Dermis blood vessel endothelial cell (primary cell): ENCODE data around the gene ATL3. TPM values are rescaled to one million over a fixed set of nuclear protein-coding genes. Genes with fewer than 3 reads are reported as not detected.
"Not testable (repeated sequence)": the region's sequence is repeated elsewhere in the genome, so short reads cannot be mapped to it uniquely, and the experiment has no call there.

Experiments
- DNase-seq: peaks from one replicate; pipeline ENCODE4 v3.0.0; 2010
- total RNA-seq: library from RNA; depleted of rRNA; stranded (reverse); fragments of >200 nt; gene quantifications from 2 replicates; pipeline ENCODE4 v1.2.3, GENCODE V29; 2014

Gene ATL3
- total RNA-seq, 1 donor from 2014 or later, result 106 TPM

- peak; percentile 99 for DNase-seq
Observed at GRCh38 chr11:63681321-63682065, 10.3 kb upstream of the ATL3 start, which contains the start of gene RTN3. TSS of gene RTN3 (plus strand) at chr11:63681500. CDS start at chr11:63681637, 137 bp downstream.

- DNase-seq, result no peak
Observed at GRCh38 chr11:63680834-63681320, 9.7 kb upstream of the ATL3 start.

DNA sequence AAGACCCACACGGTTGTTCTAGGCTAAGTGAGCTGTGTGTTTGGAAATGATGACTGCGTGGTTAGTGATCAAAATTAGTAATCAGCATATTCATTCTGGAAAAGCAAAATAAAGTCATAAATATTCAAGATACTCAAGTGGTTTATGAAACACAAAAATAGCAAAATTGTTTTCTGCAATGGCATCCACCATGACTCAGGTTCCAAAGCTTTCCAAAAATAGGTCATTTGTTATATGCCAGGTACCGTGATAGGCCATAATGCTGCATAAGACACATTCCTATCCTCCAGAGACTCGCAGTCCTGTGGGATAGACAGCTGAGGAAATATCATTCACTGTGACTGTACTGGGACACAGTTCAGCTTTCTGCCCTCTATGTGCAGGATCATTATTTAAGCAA, 2.4 kb upstream of the ATL3 start:
- DNase-seq, result no peak

GRCh38 chr11:63672936-63673539, 1.9 kb upstream of the ATL3 start:
- DNase-seq, result no peak

GRCh38 chr11:63672156-63672463, 934 bp upstream of the ATL3 start:
- DNase-seq, result no peak

DNA sequence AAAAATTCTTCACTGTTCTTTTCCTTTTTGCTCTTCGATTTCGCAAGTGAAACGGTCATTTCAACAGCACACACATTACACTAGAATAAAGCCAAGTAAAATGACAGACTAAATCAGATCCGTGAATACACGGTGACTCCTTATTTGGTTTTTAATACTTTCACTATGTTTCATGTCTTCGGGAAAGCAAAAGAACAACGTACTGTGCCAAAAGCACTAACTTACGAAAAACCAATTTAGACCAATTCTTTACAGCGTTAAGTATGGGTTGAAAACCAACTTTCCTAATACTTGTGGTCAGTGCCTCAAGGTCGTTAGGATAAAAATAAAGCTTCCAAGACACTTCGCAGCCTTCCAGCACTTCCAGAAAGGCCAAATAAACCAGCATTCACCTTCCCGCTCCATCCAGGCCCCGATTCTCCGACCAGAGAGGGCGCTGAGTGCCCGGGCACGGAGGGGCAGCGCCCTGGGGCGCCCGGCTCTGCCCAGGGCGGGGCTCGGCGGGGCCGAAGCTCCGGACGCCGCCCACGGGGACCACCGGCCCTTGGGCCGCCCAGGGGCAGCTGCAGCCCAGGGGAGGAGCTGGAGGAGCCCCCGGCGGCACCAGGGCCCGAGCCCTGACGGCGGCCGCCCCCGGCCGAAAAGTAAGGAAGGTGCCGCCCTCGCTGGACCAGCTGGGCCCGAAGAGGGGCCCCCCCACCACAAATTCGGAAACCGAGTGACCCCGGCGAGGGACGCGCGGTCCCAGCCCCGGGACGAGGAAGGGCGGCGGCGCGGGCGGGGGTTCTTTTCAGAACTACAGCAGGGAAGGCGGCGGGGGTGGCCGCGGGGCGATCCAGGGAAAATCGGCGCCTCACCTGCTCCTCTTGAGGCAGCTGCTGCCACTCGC, 499 bp downstream of the ATL3 start:
- DNase-seq, result peak; percentile 69

- DNase-seq, result peak; percentile 13
Observed at GRCh38 chr11:63670096-63670432, 1.1 kb downstream of the ATL3 start.

DNA sequence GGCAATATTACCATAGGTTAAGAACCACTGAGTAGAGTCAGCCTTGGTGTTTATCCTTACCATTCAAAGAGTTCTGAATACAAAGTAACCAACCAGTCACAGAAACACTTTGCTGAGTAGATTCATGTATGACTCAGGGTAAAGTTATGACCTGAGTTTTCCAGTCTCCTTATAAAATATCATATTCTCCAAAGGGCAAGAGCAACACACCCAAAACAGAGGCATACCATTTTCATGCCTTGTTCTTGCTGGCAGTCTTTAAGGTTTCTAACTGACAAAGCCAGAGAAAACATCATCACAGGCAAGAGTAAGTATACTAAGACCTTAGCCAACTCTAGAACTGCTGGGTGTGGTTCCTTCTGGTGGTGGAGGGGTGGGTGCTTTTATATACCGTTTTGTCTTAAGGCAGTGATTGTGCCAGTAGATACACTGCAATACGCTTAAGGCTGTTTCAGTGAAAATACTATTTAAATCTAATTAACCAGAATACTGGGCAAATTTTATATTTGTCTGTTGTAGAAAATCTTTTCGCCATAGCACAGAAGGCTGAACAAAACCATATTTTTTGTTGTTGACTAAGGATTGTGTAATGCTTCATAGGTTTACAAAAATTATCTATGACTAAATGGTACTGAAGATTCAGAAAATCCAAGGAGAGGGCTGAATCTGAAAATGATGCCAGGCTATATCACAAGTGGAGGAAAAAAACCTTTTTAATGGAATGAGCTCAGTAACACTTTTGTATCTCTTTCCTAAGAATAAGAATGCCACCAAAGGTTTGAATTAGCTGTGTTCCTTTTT, 3.0 kb downstream of the ATL3 start:
- peak; percentile 74 for DNase-seq

GRCh38 chr11:63666874-63667273, 4.3 kb downstream of the ATL3 start:
- no peak for DNase-seq

- DNase-seq, result peak; percentile 74
Observed at GRCh38 chr11:63663809-63664208, 7.4 kb downstream of the ATL3 start.

DNA sequence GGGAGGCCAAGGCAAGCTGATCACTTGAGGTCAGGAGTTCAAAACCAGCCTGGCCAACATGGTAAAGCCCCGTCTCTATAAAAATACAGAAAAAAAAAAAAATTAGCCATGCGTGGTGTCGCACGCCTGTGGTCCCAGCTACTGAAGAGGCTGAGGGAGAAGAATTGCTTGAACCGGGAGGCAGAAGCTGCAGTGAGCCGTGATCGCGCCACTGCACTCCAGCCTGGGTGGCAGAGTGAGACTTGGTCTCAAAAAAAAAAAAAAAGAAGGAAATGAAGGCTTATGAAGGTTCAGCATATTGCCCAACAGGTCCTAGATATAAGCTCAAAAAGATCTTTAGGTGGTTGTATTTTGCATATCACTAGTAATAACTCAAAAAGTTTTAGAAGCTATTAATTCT, 10.2 kb downstream of the ATL3 start:
- DNase-seq, result no peak

GRCh38 chr11:63652671-63653070, 18.5 kb downstream of the ATL3 start:
- DNase-seq, result peak; percentile 32

DNA sequence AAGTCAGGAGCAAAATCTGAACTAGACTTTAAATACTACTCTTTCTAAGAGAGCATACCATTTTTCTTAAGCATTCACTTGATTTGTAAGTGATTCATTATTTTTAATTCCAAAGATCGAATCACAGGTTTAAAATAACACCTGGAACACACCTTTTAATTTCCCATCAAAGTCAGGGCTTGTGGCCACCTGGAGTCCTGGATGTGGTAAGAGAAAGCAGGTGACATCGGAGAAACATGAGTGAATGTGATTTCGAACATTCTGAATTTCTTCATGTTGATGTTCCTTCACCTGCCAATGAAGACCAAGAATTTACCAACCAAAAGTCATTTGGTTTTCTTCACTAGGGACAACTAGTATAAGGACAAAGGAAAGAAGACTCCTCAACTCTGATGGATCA, 28.0 kb downstream of the ATL3 start:
- DNase-seq, result no peak

DNA sequence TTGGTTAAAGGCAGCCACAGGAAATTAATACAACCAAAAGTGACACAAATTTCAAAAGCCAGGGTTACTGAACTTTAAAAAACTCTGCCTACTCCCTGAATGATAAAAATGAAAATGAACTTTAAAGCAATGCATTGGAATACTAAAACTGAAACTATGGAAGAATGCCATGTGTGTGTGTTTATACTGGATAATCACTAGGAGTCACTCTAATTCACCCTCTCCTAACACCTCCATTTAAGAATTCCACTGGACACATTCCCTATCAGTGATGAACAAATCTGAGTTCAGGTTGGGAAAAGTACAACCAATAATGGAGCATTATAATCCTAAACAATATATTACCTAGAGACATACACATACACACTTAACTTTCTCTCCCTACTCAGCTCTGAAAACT, 29.4 kb downstream of the ATL3 start:
- DNase-seq, result peak; percentile 34

- DNase-seq, result peak; percentile 24
Observed at GRCh38 chr11:63639199-63639832, 31.9 kb downstream of the ATL3 start.

DNA sequence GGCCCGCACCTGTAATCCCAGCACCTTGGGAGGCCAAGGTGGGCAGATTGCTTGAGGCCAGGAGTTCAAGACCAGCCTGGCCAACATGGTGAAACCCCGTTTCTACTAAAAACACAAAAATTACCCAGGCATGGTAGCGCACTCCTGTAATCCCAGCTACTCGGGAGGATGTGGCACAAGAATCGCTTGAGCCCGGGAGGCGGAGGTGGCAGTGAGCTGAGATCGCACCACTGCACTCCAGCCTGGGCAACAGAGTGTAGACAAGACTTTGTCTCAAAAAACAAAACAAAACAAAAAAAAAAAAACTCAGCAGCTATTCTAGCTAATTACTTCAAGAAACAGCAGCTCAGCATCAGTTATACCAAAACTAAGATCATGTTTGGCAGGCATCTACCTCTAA, 32.7 kb downstream of the ATL3 start:
- not testable (repeated sequence) for DNase-seq

- peak; percentile 78 for DNase-seq
Observed at GRCh38 chr11:63635762-63636465, 35.3 kb downstream of the ATL3 start.

- no peak for DNase-seq
Observed at GRCh38 chr11:63629426-63629825, 41.8 kb downstream of the ATL3 start.

DNA sequence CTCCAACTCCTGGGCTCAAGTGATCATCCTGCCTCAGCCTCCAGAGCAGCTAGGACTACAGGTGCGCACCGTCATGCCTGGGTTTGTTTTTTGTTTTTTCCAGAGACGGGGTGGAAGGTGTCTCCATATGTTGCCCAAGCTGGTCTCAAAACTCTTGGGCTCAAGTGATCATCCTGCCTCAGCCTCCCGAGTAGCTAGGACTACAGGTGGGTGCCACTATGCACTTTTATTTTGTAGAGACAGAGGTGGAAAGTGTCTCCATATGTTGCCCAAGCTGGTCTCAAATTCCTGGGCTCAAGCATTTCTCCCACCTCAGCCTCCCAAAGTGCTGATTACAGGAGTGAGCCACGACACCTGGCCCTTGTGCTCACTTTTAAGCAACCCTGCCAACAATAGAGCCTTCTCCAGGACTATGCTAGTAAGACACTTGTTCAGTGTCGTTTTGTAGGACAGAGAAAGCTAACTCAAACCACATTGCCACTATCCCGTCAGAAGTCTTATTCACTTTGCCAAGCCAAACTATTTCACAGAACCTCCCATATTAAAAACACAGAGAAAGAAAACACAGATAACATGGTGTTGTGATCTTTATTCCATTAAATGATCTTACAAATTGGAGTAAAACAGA, 47.5 kb downstream of the ATL3 start:
- DNase-seq, result no peak

DNA sequence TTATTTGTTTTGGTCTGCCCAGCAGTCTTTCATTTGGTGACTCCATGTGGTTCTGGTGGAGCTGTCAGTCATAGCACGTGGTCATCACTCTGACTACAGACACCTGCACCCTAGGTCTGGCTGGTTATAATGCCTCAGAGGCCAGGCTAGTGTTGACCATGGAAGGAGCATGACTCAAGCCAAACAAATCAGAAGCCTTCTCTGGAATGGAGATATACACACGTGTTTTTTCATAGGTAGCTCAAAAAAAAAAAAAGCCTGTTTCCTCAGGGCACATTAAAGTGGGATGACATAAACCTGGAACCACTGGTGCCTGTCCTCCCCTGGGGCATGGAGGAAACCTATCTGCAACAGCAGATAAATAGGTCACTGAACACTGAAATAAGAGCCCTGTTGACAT, 48.9 kb downstream of the ATL3 start:
- DNase-seq, result no peak

- no peak for DNase-seq
Observed at GRCh38 chr11:63621071-63621470, 50.1 kb downstream of the ATL3 start.
